Measurements from ENCODE around the gene ZNF554.
"Not testable (repeated sequence)": the region's sequence is repeated elsewhere in the genome, so short reads cannot be mapped to it uniquely, and the experiment has no call there.

Gene ZNF554

DNA sequence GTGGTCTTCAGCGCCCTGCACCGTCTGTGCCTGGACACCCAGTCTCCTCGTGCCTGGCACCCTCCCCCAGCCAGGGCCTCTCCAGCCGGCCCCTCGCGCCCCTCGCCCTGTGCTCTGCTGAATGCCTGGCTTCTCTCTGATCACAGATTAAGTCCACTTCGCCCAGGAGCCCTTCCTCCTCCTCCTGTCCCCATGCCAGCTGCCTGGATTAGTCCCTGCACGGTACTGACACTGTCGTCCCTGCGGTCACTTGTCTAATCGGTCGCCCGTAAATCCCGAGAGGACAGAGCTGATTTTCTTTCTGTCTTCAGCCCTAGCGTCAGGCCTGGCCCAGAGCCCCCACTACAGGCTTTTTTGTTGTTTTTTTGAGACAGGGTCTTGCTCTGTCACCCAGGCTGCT, 27.8 kb upstream of the ZNF554 start:
- H3K4me1 ChIP-seq (ENCODE audit: control insufficient read depth, insufficient read depth, low read length), result no peaks in the 10 kb centered on the region
- no peak overlapping the region for H3K4me3 ChIP-seq (ENCODE audit: low read length)
- WGBS (ENCODE audit: insufficient coverage, insufficient read length), result no CpG with 5 or more reads among the region's 16 CpGs
- H3K27ac ChIP-seq (ENCODE audit: low read length), result no peak overlapping the region
- no peak for DNase-seq (ENCODE audit: low read depth, low spot score)
- H3K36me3 ChIP-seq (ENCODE audit: control insufficient read depth, insufficient read depth, low read length), result peaks cover 34% of the 10 kb centered on the region
- H3K9me3 ChIP-seq (ENCODE audit: control insufficient read depth, insufficient read depth, low read length), result no peaks in the 10 kb centered on the region
- H3K27me3 ChIP-seq (ENCODE audit: control insufficient read depth, insufficient read depth, low read length), result no peaks in the 10 kb centered on the region

DNA sequence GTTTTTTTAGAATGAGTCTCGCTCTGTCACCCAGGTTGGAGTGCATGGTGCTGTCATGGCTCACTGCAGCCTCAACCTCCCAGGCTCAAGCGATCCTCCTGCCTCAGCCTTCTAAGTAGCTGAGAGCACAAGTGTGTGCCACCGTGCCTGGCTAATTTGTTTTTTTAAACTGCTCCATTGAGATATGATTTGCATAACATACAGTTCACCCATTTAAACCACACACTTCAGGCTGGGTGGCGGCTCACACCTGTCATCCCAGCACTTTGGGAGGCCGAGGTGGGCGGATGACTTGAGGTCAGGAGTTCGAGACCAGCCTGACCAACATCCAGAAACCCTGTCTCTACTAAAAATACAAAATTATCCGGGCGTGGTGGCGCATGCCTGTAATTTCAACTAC, 27.0 kb upstream of the ZNF554 start:
- WGBS (ENCODE audit: insufficient coverage, insufficient read length), result no CpG with 5 or more reads among the region's 10 CpGs
- DNase-seq (ENCODE audit: low read depth, low spot score); H3K27me3 ChIP-seq (ENCODE audit: control insufficient read depth, insufficient read depth, low read length); H3K27ac ChIP-seq (ENCODE audit: low read length); H3K4me1 ChIP-seq (ENCODE audit: control insufficient read depth, insufficient read depth, low read length); H3K9me3 ChIP-seq (ENCODE audit: control insufficient read depth, insufficient read depth, low read length); H3K4me3 ChIP-seq (ENCODE audit: low read length): not testable (repeated sequence)
- peaks cover 35% of the 10 kb centered on the region for H3K36me3 ChIP-seq (ENCODE audit: control insufficient read depth, insufficient read depth, low read length)

DNA sequence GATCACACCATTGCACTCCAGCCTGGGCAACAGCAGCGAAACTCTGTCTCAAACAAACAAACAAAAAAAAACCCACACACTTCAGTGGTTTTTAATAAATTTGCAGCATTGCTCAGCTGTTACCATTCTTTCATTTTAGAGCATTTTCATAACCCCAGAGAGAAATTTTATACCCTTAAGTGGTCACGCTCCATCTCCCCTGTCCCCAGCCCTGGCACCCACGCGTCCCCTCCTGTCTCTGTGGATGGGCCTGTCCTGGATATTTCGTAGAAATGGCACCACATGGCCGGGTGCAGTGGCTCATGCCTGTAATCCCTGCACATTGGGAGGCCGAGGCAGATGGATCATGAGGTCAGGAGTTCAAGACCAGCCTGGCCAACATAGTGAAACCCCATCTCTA, 26.5 kb upstream of the ZNF554 start:
- H3K27ac ChIP-seq (ENCODE audit: low read length), result no peak overlapping the region
- no CpG with 5 or more reads among the region's 7 CpGs for WGBS (ENCODE audit: insufficient coverage, insufficient read length)
- no peaks in the 10 kb centered on the region for H3K4me1 ChIP-seq (ENCODE audit: control insufficient read depth, insufficient read depth, low read length)
- no peaks in the 10 kb centered on the region for H3K9me3 ChIP-seq (ENCODE audit: control insufficient read depth, insufficient read depth, low read length)
- no peak for DNase-seq (ENCODE audit: low read depth, low spot score)
- no peak overlapping the region for H3K4me3 ChIP-seq (ENCODE audit: low read length)
- peaks cover 35% of the 10 kb centered on the region for H3K36me3 ChIP-seq (ENCODE audit: control insufficient read depth, insufficient read depth, low read length)
- H3K27me3 ChIP-seq (ENCODE audit: control insufficient read depth, insufficient read depth, low read length), result no peaks in the 10 kb centered on the region

DNA sequence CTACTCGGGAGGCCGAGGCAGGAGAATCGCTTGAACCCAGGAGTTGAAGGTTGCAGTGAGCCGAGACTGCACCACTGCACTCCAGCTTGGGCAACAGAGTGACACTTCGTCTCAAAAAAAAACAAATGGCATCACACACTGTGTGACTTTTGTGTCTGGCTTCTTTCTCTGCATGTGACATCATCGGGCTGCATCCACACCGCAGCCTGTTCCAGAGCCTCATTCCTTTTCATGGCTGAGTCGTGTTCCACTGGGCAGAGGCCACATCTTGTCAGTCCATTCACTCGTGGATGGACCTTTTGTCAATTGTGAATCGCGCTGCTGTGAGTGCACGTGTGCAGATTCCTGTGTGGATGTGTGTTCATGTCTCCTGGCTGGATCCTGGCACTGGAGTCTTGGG, 26.1 kb upstream of the ZNF554 start:
- no CpG with 5 or more reads among the region's 12 CpGs for WGBS (ENCODE audit: insufficient coverage, insufficient read length)
- no peaks in the 10 kb centered on the region for H3K27me3 ChIP-seq (ENCODE audit: control insufficient read depth, insufficient read depth, low read length)
- H3K36me3 ChIP-seq (ENCODE audit: control insufficient read depth, insufficient read depth, low read length), result peaks cover 36% of the 10 kb centered on the region
- no peak overlapping the region for H3K4me3 ChIP-seq (ENCODE audit: low read length)
- DNase-seq (ENCODE audit: low read depth, low spot score), result no peak
- no peak overlapping the region for H3K27ac ChIP-seq (ENCODE audit: low read length)
- no peaks in the 10 kb centered on the region for H3K9me3 ChIP-seq (ENCODE audit: control insufficient read depth, insufficient read depth, low read length)
- no peaks in the 10 kb centered on the region for H3K4me1 ChIP-seq (ENCODE audit: control insufficient read depth, insufficient read depth, low read length)

DNA sequence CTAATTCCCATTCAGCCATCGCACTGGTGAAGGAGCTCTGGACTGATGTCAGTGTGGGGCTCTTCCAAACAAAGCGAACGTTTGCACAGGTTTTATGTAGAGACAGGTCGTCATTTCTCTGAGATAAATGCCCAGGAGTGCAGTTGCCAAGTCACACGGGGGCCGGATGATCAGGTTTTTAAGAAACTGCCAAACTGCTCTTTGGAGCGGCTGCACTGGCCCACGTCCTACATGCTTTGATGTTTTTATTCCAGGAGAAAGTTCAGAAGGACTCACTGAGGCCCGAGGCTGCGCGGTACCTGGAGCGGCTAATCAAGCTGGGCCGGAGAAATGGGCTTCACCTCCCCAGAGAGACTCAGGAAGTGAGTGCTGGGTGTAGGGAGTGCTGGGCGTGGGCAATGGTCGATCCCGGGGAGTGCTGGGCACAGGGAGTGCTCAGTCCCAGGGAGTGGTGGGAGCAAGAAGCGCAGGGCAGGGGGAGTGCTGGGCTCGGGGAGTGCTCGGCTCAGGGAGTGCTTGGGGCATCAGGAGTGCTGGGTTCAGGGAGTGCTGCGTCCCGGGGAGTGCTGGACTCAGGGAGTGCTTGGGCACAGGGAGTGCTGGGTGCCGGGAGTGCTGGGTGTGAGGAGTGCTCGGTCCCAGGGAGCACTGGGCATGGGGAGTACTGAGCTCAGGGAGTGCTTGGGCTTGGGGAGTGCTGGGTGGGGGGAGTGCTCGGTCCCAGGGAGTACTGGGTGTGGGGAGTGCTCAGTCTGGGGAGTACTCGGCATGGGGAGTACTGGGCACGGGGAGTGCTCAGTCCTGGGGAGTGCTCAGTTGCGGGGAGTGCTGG, 23.6 kb upstream of the ZNF554 start:
- peaks cover 46% of the 10 kb centered on the region for H3K36me3 ChIP-seq (ENCODE audit: control insufficient read depth, insufficient read depth, low read length)
- no peak overlapping the region for H3K4me3 ChIP-seq (ENCODE audit: low read length)
- no peaks in the 10 kb centered on the region for H3K27me3 ChIP-seq (ENCODE audit: control insufficient read depth, insufficient read depth, low read length)
- no CpG with 5 or more reads among the region's 27 CpGs for WGBS (ENCODE audit: insufficient coverage, insufficient read length)
- H3K4me1 ChIP-seq (ENCODE audit: control insufficient read depth, insufficient read depth, low read length), result no peaks in the 10 kb centered on the region
- no peak overlapping the region for H3K27ac ChIP-seq (ENCODE audit: low read length)
- H3K9me3 ChIP-seq (ENCODE audit: control insufficient read depth, insufficient read depth, low read length), result no peaks in the 10 kb centered on the region
- no peak for DNase-seq (ENCODE audit: low read depth, low spot score)

DNA sequence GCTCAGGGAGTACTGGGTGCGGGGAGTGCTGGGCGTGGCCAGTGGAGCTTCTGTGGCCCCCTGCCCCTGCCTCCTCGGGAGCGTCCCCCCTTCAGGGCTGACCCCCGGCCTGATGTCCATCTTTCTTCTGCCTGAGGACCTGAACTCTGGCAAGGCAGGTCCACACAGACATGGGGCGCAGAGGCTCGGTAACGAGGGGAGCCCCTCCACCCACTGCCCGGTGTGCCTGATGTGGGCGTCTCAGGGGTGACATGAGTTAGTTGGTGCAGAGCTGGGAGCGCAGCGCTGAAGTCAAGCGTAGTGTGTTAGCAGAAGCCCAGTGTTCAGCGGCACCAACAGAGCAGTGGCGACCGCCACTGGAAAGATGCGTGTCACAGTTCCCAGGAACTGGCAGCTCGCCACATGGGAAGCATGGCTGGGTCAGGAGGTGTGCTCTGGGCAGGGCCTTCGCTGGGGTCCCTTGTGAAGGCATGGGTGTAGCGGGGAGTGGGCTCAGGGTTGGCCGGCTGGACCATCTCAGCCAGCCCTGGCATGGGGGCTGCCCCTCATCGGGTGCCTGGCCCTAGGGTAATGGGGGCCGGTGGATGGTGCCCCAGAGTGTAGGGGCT, 22.9 kb upstream of the ZNF554 start:
- WGBS (ENCODE audit: insufficient coverage, insufficient read length), result no CpG with 5 or more reads among the region's 23 CpGs
- Histone ChIP-seq H3K36me3 (ENCODE audit: control insufficient read depth, insufficient read depth, low read length) (peaks cover 40% of the 10 kb centered on the region), H3K9me3 (ENCODE audit: control insufficient read depth, insufficient read depth, low read length) (no peaks in the 10 kb centered on the region), H3K4me3 (ENCODE audit: low read length) (no peak overlapping the region), H3K27ac (ENCODE audit: low read length) (no peak overlapping the region), H3K27me3 (ENCODE audit: control insufficient read depth, insufficient read depth, low read length) (no peaks in the 10 kb centered on the region), H3K4me1 (ENCODE audit: control insufficient read depth, insufficient read depth, low read length) (no peaks in the 10 kb centered on the region)
- no peak for DNase-seq (ENCODE audit: low read depth, low spot score)

DNA sequence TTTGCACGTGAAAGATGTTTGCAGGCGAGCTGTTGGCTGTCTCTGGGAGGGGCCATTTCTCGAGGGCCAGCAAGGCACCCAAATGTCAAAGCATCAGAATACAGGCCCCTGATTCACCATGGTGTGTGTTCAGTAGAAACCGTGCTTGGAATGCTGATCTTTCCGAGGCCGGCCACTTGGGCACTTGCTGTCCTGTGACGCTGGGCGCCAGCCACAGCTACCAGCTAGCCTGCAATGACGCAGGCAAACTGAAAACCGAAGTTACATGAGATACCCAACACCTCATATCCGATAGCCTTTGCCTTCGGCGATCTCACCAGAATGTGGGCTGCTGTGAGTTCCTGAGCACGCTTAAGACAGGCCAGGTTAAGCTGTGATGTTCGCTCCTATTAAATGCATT, 22.4 kb upstream of the ZNF554 start:
- no peaks in the 10 kb centered on the region for H3K4me1 ChIP-seq (ENCODE audit: control insufficient read depth, insufficient read depth, low read length)
- no peak for DNase-seq (ENCODE audit: low read depth, low spot score)
- peaks cover 41% of the 10 kb centered on the region for H3K36me3 ChIP-seq (ENCODE audit: control insufficient read depth, insufficient read depth, low read length)
- no peaks in the 10 kb centered on the region for H3K27me3 ChIP-seq (ENCODE audit: control insufficient read depth, insufficient read depth, low read length)
- no peak overlapping the region for H3K4me3 ChIP-seq (ENCODE audit: low read length)
- no peak overlapping the region for H3K27ac ChIP-seq (ENCODE audit: low read length)
- H3K9me3 ChIP-seq (ENCODE audit: control insufficient read depth, insufficient read depth, low read length), result no peaks in the 10 kb centered on the region
- no CpG with 5 or more reads among the region's 15 CpGs for WGBS (ENCODE audit: insufficient coverage, insufficient read length)

DNA sequence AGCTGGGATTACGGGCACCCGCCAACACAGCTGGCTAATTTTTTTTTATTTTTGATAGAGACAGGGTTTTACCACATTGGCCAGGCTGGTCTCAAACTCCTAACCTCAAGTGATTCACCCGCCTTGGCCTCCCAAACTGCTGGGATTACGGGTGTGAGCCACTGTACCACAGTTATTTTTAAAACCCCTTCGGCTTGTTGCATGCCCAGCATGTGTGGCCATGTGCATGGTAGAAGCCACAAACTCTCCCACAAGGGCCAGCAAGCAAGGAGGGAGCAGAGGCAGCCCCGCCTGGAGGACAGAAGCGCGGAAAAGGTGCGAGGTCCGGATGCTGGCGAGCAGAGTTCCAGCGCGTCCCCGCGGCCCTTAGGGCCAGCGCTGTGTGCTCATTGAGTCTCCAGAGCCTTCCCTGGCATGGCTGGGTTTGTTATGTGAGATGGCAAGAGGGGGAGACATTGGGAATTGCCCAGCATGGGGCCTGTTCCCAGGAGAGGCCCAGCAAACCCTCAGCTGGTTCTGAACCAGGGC, 21.4 kb upstream of the ZNF554 start:
- DNase-seq (ENCODE audit: low read depth, low spot score), result no peak
- Histone ChIP-seq H3K36me3 (ENCODE audit: control insufficient read depth, insufficient read depth, low read length) (peaks cover 44% of the 10 kb centered on the region), H3K27ac (ENCODE audit: low read length) (no peak overlapping the region), H3K9me3 (ENCODE audit: control insufficient read depth, insufficient read depth, low read length) (no peaks in the 10 kb centered on the region), H3K27me3 (ENCODE audit: control insufficient read depth, insufficient read depth, low read length) (no peaks in the 10 kb centered on the region), H3K4me1 (ENCODE audit: control insufficient read depth, insufficient read depth, low read length) (no peaks in the 10 kb centered on the region), H3K4me3 (ENCODE audit: low read length) (no peak overlapping the region)
- WGBS (ENCODE audit: insufficient coverage, insufficient read length), result no CpG with 5 or more reads among the region's 16 CpGs

DNA sequence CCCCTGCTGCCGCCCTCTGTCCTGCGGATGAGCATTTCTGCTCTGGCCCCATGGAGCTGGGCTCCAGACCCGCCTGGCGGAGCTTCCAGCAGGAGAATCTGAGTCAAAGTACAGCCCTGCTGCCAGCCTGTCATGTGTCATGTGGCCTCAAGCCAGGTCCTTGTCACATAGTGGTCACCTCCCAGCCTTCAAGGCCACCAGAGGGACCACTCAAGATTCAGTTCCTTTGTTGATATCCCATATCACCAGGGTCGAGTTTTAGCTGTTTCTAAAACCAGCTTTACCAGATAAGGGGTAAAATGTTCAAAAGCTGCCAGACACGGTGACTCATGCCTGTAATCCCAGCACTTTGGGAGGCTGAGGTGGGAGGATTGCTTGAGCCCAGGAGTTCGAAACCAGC, 20.9 kb upstream of the ZNF554 start:
- Histone ChIP-seq H3K36me3 (ENCODE audit: control insufficient read depth, insufficient read depth, low read length) (peaks cover 42% of the 10 kb centered on the region), H3K9me3 (ENCODE audit: control insufficient read depth, insufficient read depth, low read length) (no peaks in the 10 kb centered on the region), H3K4me3 (ENCODE audit: low read length) (no peak overlapping the region), H3K27me3 (ENCODE audit: control insufficient read depth, insufficient read depth, low read length) (no peaks in the 10 kb centered on the region), H3K4me1 (ENCODE audit: control insufficient read depth, insufficient read depth, low read length) (no peaks in the 10 kb centered on the region), H3K27ac (ENCODE audit: low read length) (no peak overlapping the region)
- WGBS (ENCODE audit: insufficient coverage, insufficient read length), result no CpG with 5 or more reads among the region's 7 CpGs
- no peak for DNase-seq (ENCODE audit: low read depth, low spot score)

DNA sequence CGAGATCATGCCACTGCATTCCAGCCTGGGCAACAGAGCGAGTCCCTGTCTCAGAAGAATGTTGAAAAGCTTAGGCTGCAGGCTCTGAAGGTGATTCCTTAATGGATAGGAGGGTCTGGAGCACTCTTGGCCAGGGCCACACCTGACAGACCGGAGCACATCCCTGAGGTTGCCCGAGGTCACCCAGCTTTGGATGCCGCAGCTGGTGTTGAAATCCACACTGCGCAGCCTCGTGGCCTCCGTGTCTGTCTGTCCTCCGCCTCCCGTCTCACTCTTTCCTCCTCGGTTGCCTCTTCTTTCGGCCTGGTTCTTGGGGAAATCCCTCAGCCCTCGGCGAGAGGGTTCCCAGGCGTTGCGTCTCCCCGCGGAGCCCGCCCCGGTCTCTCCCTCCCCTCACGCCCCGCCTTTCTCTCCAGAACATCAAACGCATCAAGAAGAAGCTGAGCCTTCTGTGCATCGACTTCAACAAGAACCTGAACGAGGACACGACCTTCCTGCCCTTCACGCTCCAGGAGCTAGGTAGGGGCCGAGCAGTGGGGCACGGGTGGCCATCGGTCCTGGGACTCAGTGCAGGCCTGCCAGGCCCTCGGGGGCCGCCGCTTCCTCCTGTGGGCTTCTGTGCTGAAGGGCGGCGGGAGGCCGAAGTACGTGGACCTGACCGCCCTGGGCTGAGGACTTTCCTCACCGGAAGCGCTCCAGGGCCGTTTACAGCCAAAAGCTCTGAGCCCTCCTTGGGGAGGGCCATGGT, 20.2 kb upstream of the ZNF554 start:
- H3K27ac ChIP-seq (ENCODE audit: low read length), result no peak overlapping the region
- H3K4me1 ChIP-seq (ENCODE audit: control insufficient read depth, insufficient read depth, low read length), result no peaks in the 10 kb centered on the region
- no peak for DNase-seq (ENCODE audit: low read depth, low spot score)
- no CpG with 5 or more reads among the region's 41 CpGs for WGBS (ENCODE audit: insufficient coverage, insufficient read length)
- H3K9me3 ChIP-seq (ENCODE audit: control insufficient read depth, insufficient read depth, low read length), result no peaks in the 10 kb centered on the region
- H3K27me3 ChIP-seq (ENCODE audit: control insufficient read depth, insufficient read depth, low read length), result no peaks in the 10 kb centered on the region
- H3K4me3 ChIP-seq (ENCODE audit: low read length), result no peak overlapping the region
- H3K36me3 ChIP-seq (ENCODE audit: control insufficient read depth, insufficient read depth, low read length), result peaks cover 42% of the 10 kb centered on the region
